Lung (tissue), 12 donors: ENCODE measurements around the gene TMEM114. TPM values are rescaled to one million over a fixed set of nuclear protein-coding genes. Genes with fewer than 3 reads are reported as not detected.

ENCODE experiments used
- ATAC-seq: fragments of 200-7000 bp; cut with Tn5 transposase; one replicate; pipeline ENCODE4 v1.9.1; 2020; ENCODE audit warnings: moderate number of reproducible peaks; ENCODE audit not compliant: insufficient read depth, low FRiP score
- DNase-seq, 3 donors: peaks; one replicate each; pipeline ENCODE4 v3.0.0-alpha.2; 2013 to 2017
- H3K27ac ChIP-seq, 2 donors: one replicate each; pipeline ENCODE4 v1.5.1; 2013; ENCODE audit warnings: mild to moderate bottlenecking in 2 of 2, moderate library complexity in 2 of 2, control low read depth in 1 of 2, inconsistent platforms in 1 of 2, low read depth in 1 of 2, low read length in 1 of 2
- H3K27me3 ChIP-seq, 3 donors: one replicate each; pipeline ENCODE4 v1.5.1; 2013; ENCODE audit warnings: low read length in 2 of 3; ENCODE audit not compliant: control insufficient read depth in 3 of 3, insufficient read depth in 3 of 3
- H3K36me3 ChIP-seq, 4 donors: one replicate each; pipeline ENCODE4 v1.5.1; 2013; ENCODE audit warnings: low read length in 4 of 4, mild to moderate bottlenecking in 1 of 4, moderate library complexity in 1 of 4; ENCODE audit not compliant: control insufficient read depth in 4 of 4, insufficient read depth in 4 of 4
- H3K4me1 ChIP-seq, 5 donors: one replicate each; pipeline ENCODE4 v1.5.1; 2013; ENCODE audit warnings: low read length in 5 of 5, mild to moderate bottlenecking in 2 of 5, moderate library complexity in 1 of 5; ENCODE audit not compliant: control insufficient read depth in 5 of 5, insufficient read depth in 5 of 5
- H3K4me3 ChIP-seq: one replicate; pipeline ENCODE4 v1.5.1; 2013; ENCODE audit warnings: mild to moderate bottlenecking, control low read depth, moderate library complexity
- H3K9ac ChIP-seq, 2 donors: one replicate each; pipeline ENCODE4 v1.5.1; 2013; ENCODE audit warnings: low read length in 2 of 2, control low read depth in 1 of 2; ENCODE audit not compliant: insufficient read depth in 1 of 2
- H3K9me3 ChIP-seq, 4 donors: one replicate each; pipeline ENCODE4 v1.5.1; 2013; ENCODE audit warnings: low read length in 3 of 4, mild to moderate bottlenecking in 1 of 4, moderate library complexity in 1 of 4; ENCODE audit not compliant: control insufficient read depth in 4 of 4, insufficient read depth in 3 of 4
- CTCF ChIP-seq: IDR thresholded peaks from 2 replicates; pipeline ENCODE4 v1.5.1; 2012; ENCODE audit warnings: mild to moderate bottlenecking; ENCODE audit errors: control extremely low read depth, extremely low read depth
- WGBS, 2 donors: extraction: QIAGEN DNeasy Blood & Tissue Kit; methylation state at CpG; one replicate each; pipeline ENCODE4 v1.1.7; 2013; 5-methylcytosine and 5-hydroxymethylcytosine counted together
- polyA plus RNA-seq, 2 donors: library from polyadenylated mRNA; stranded (reverse); fragments of 200-250 nt; gene quantifications; one replicate each; pipeline ENCODE4 v1.2.1, GENCODE V29; 2013
- total RNA-seq, 2 donors: library from RNA; depleted of rRNA in 1 of 2; stranded (reverse); fragments of >200 nt in 1 of 2; gene quantifications; one replicate each; pipeline ENCODE4 v1.2.1, GENCODE V29; 2014 to 2021
- donor health status: control.
- donor health status: control.
- donor health status: Bipolar disorder and iron deficiency.
- donor health status: healthy.
- donor health status: DM: yes; HTN: yes; CAD: no.

Gene TMEM114
- total and polyA plus RNA-seq, 4 donors, result not detected

- DNase-seq, result no peak
- no peak for TF ChIP-seq CTCF
- Histone ChIP-seq H3K4me1 (no peaks in the 10 kb centered on the region), H3K27me3 (peaks cover 0 to 2% (median 0%) of the 10 kb centered on the region in 3 donors), H3K9ac (no peak overlapping the region), H3K4me3 (no peak overlapping the region), H3K9me3 (peaks cover 0 to 4% (median 0%) of the 10 kb centered on the region in 4 donors), H3K36me3 (no peaks in the 10 kb centered on the region), H3K27ac (no peak overlapping the region)
- no peak for ATAC-seq
- WGBS, 2 donors, result 83 to 88% methylated on average over 5 of the region's 5 CpGs
Measured at GRCh38 chr16:8519643-8520042, 70.7 kb downstream of the TMEM114 start.

Other genes starting within 250 kb of the TMEM114 start
- gene METTL22, start 31.2 kb upstream of the TMEM114 start, total RNA-seq, result 10 to 100 TPM; 36.5 to 39.4 TPM
- 10 to 100 TPM; 17.9 to 28.4 TPM for gene METTL22, start 31.2 kb upstream of the TMEM114 start, polyA plus RNA-seq
- gene ABAT, start 84.1 kb upstream of the TMEM114 start, total RNA-seq, result 10 to 100 TPM in 1 of 2 donors, 1 to 10 TPM in 1; 9.6 to 14.0 TPM
- 1 to 10 TPM; 4.4 to 4.5 TPM for gene ABAT, start 84.1 kb upstream of the TMEM114 start, polyA plus RNA-seq
- gene TMEM186, start 207.1 kb upstream of the TMEM114 start, total RNA-seq, result 10 to 100 TPM in 1 of 2 donors, 1 to 10 TPM in 1; 6.9 to 10.7 TPM
- gene TMEM186, start 207.1 kb upstream of the TMEM114 start, polyA plus RNA-seq, result 1 to 10 TPM; 6.5 to 9.5 TPM
- gene PMM2, start 207.3 kb upstream of the TMEM114 start, total RNA-seq, result 10 to 100 TPM; 27.1 to 40.0 TPM
- gene PMM2, start 207.3 kb upstream of the TMEM114 start, polyA plus RNA-seq, result 10 to 100 TPM; 30.6 to 33.4 TPM